GM18951 (cell line): Measurements from ENCODE around the gene MYH7B.

Source experiments
- POLR2A ChIP-seq: IDR thresholded peaks from 4 replicates; pipeline ENCODE4 v1.6.1; 2011; ENCODE audit warnings: mild to moderate bottlenecking; ENCODE audit not compliant: insufficient read length, insufficient read depth; ENCODE audit errors: extremely low read depth
- in situ Hi-C: fragments of 300-500 bp; cut with MboI; formaldehyde crosslinking; loops from one replicate; pipeline ENCODE4 v1.12.0; 2022; ENCODE audit warnings: low sequenced_read_pairs, mixed read lengths, inconsistent platforms; ENCODE audit not compliant: unreplicated experiment

Gene MYH7B

GRCh38 chr20:34927736-34928135, 27.9 kb upstream of the MYH7B start:
- in situ Hi-C loops: no loop called here
- TF ChIP-seq POLR2A: no peak

- no peak for TF ChIP-seq POLR2A
- in situ Hi-C loops: no loop called here
These were observed 27.3 kb upstream of the MYH7B start for GRCh38 chr20:34928411-34928810.

- TF ChIP-seq POLR2A: no peak
- in situ Hi-C loops: no loop called here
These were observed 23.9 kb upstream of the MYH7B start for GRCh38 chr20:34931771-34932170.

GRCh38 chr20:34938466-34939163, 17.1 kb upstream of the MYH7B start:
- TF ChIP-seq POLR2A: no peak
- in situ Hi-C loops: no loop called here

GRCh38 chr20:34940081-34940481, 15.6 kb upstream of the MYH7B start:
- in situ Hi-C loops: no loop called here
- TF ChIP-seq POLR2A: no peak

GRCh38 chr20:34941226-34941625, 14.4 kb upstream of the MYH7B start:
- in situ Hi-C loops: no loop called here
- no peak for TF ChIP-seq POLR2A

GRCh38 chr20:34942301-34942700, 13.4 kb upstream of the MYH7B start:
- no peak for TF ChIP-seq POLR2A
- in situ Hi-C loops: no loop called here

GRCh38 chr20:34943808-34944567, 11.7 kb upstream of the MYH7B start:
- no peak for TF ChIP-seq POLR2A
- in situ Hi-C loops: no loop called here

GRCh38 chr20:34945315-34946077, 10.2 kb upstream of the MYH7B start:
- no peak for TF ChIP-seq POLR2A
- in situ Hi-C loops: no loop called here

GRCh38 chr20:34946661-34947060, 9.0 kb upstream of the MYH7B start:
- no peak for TF ChIP-seq POLR2A
- in situ Hi-C loops: no loop called here

- in situ Hi-C loops: no loop called here
- TF ChIP-seq POLR2A: no peak
These were observed 8.3 kb upstream of the MYH7B start for GRCh38 chr20:34947336-34947735.

GRCh38 chr20:34948030-34948429, 7.6 kb upstream of the MYH7B start:
- in situ Hi-C loops: no loop called here
- no peak for TF ChIP-seq POLR2A

GRCh38 chr20:34949120-34949519, 6.5 kb upstream of the MYH7B start:
- in situ Hi-C loops: no loop called here
- TF ChIP-seq POLR2A: no peak
